Stomach (tissue), 4 donors: Measurements from ENCODE around the gene NCK2.

ENCODE experiments used
- POLR2A ChIP-seq, 4 donors: fragments of 450-650 bp; IDR thresholded peaks; one replicate each; pipeline ENCODE4 v1.6.1; 2016; ENCODE audit warnings: antibody characterized with exemption in 4 of 4, control low read depth in 2 of 4, mild to moderate bottlenecking in 1 of 4, moderate library complexity in 1 of 4
- POLR2AphosphoS5 ChIP-seq, 3 donors: sonication (generic); formaldehyde crosslinking; IDR thresholded peaks; one replicate each; pipeline ENCODE4 v1.6.1; 2016; ENCODE audit warnings: antibody characterized with exemption in 3 of 3

DNA sequence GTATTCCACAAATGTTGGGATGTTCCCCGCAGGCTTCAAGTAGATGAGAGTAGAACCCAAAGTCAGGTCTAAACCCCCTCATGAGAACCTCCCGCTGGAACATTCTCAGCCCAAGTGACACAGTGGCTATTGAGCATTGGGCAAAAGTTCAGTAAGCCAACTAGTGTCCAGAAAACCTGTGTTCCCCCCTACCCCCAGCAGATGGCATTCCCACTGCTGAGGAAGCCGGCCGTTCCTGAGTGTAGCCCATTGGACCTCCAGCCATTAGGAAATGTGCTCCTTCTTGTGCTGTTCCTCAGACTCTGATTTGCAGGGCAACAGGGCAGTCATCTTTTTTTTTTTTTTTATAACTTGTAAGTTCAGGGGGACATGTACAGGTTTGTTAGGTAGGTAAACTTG is 152.1 kb downstream of the NCK2 start:
- TF ChIP-seq POLR2AphosphoS5 (IDR thresholded peaks at IDR 0.05), result no peak
- no peak for TF ChIP-seq POLR2A (IDR thresholded peaks at IDR 0.05)
